Breast epithelium (tissue), 3 donors: Measurements from ENCODE around the gene WAS.
"Not testable (repeated sequence)": the region's sequence is repeated elsewhere in the genome, so short reads cannot be mapped to it uniquely, and the experiment has no call there.

Experiments used
- CTCF ChIP-seq, 3 donors: fragments of 450-650 bp; IDR thresholded peaks; one replicate each; pipeline ENCODE4 v1.5.1; 2016 to 2017; ENCODE audit warnings: antibody characterized with exemption in 3 of 3, mild to moderate bottlenecking in 3 of 3, moderate library complexity in 3 of 3
- POLR2A ChIP-seq: fragments of 450-650 bp; IDR thresholded peaks from one replicate; pipeline ENCODE4 v1.6.1; 2016; ENCODE audit warnings: antibody characterized with exemption, mild to moderate bottlenecking, moderate library complexity
- POLR2AphosphoS5 ChIP-seq, 3 donors: sonication (generic); formaldehyde crosslinking; IDR thresholded peaks; one replicate each; pipeline ENCODE4 v1.6.1; 2017; ENCODE audit warnings: antibody characterized with exemption in 3 of 3

GRCh38 chrX:48652055-48652579, 31.5 kb upstream of the WAS start:
- not testable (repeated sequence) for TF ChIP-seq POLR2AphosphoS5 (IDR thresholded peaks at IDR 0.05); POLR2A; CTCF (IDR thresholded peaks at IDR 0.05)
